Tibial nerve (tissue), 4 donors: Measurements from ENCODE around the gene DPP10.

Experiments
- EP300 ChIP-seq, 2 donors: sonication (generic); formaldehyde crosslinking; IDR thresholded peaks; one replicate each; pipeline ENCODE4 v1.6.1; 2017; ENCODE audit warnings: antibody characterized with exemption in 2 of 2, mild to moderate bottlenecking in 1 of 2
- POLR2A ChIP-seq, 2 donors: fragments of 450-650 bp; IDR thresholded peaks; one replicate each; pipeline ENCODE4 v1.6.1; 2017; ENCODE audit warnings: antibody characterized with exemption in 2 of 2, mild to moderate bottlenecking in 2 of 2, moderate library complexity in 2 of 2
- TF ChIP-seq, protein P1 (sequence below), 5 experiments: fragments of 200-600 bp in 3 of 5; fragments of 450-650 bp in 2 of 5; sonication (generic) in 3 of 5; IDR thresholded peaks; one replicate each; pipeline ENCODE4 v1.5.1; 2016 to 2019; ENCODE audit warnings: antibody characterized with exemption in 5 of 5, mild to moderate bottlenecking in 3 of 5, moderate library complexity in 2 of 5

DNA sequence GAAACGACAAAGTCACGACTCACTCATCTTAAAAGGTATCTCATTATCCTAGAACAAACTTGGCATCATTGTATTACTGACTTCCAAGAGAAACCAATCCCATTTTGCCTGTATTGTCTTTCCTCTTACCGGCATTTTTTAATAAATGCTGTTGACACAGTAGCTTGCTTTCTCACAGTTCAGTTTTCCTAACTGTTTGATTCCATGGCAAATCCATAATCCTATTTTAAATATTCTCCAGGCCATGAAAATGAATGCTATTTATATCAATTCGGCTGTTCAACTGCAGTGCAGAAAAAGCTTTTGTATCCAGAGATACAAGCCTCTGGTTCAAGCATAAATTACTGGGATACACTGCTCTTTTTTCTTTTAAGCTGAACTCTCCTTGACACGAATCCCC lies 1241.9 kb downstream of the DPP10 start:
- TF ChIP-seq, protein P1, sequence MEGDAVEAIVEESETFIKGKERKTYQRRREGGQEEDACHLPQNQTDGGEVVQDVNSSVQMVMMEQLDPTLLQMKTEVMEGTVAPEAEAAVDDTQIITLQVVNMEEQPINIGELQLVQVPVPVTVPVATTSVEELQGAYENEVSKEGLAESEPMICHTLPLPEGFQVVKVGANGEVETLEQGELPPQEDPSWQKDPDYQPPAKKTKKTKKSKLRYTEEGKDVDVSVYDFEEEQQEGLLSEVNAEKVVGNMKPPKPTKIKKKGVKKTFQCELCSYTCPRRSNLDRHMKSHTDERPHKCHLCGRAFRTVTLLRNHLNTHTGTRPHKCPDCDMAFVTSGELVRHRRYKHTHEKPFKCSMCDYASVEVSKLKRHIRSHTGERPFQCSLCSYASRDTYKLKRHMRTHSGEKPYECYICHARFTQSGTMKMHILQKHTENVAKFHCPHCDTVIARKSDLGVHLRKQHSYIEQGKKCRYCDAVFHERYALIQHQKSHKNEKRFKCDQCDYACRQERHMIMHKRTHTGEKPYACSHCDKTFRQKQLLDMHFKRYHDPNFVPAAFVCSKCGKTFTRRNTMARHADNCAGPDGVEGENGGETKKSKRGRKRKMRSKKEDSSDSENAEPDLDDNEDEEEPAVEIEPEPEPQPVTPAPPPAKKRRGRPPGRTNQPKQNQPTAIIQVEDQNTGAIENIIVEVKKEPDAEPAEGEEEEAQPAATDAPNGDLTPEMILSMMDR (IDR thresholded peaks at IDR 0.05), result no peak
- no peak for TF ChIP-seq POLR2A (IDR thresholded peaks at IDR 0.05)
- TF ChIP-seq EP300 (IDR thresholded peaks at IDR 0.05), result no peak
